HepG2 (cell line): ENCODE data around the gene RDM1. TPM values are rescaled to one million over a fixed set of nuclear protein-coding genes. Genes with fewer than 3 reads are reported as not detected.

Source experiments
- ATAC-seq: fragments of 200-7000 bp; cut with Tn5 transposase; 3 replicates; pipeline ENCODE4 v1.9.1; 2020; ENCODE audit warnings: mild to moderate bottlenecking, moderate library complexity
- BruUV-seq: library from RNA; stranded (reverse); fragments of 400-500 nt; replicated peaks from 2 replicates; lab custom pipeline; 2021; lab: Mats Ljungman, UMichigan
- CTCF ChIA-PET: fragments of 300-600 bp; formaldehyde crosslinking; extraction: SDS; loops from one replicate; lab custom pipeline; 2021; ENCODE audit warnings: low total read pairs, inconsistent platforms, low intra/inter-chr PET ratio; lab: Yijun Ruan, JAX
- POLR2A ChIA-PET: fragments of 350-600 bp; sonication (Branson Sonifier 250); formaldehyde crosslinking; loops from one replicate; lab custom pipeline; 2020; ENCODE audit warnings: antibody characterized with exemption, inconsistent platforms; lab: Yijun Ruan, JAX
- DNase-seq: peaks from one replicate; pipeline ENCODE4 v3.0.0-alpha.2; 2015; ENCODE audit warnings: low spot score
- FAIRE-seq: peaks from 3 replicates; lab custom pipeline; 2011; peaks lifted over from hg19 to GRCh38; lab: Jason Lieb, UNC
- H2AFZ ChIP-seq: one replicate; pipeline ENCODE4 v1.6.1; 2011; ENCODE audit warnings: low read length, inconsistent platforms
- H3K27ac ChIP-seq: fragments of 300-600 bp; 3 replicates; pipeline ENCODE4 v1.8.0; 2011; ENCODE audit warnings: mixed run types, mild to moderate bottlenecking, mixed read lengths, low read length, inconsistent platforms; ENCODE audit not compliant: insufficient read depth; ENCODE audit errors: extremely low read length
- H3K27me3 ChIP-seq, 2 experiments: fragments of 200-600 bp in 1 of 2; 2 replicates in 1 of 2; 3 replicates in 1 of 2; pipeline versions ENCODE4 v1.6.0 to v1.8.0; 2011; ENCODE audit warnings: low read length in 2 of 2, mild to moderate bottlenecking in 2 of 2, moderate library complexity in 2 of 2, inconsistent platforms in 1 of 2; ENCODE audit not compliant: insufficient read depth in 2 of 2, control insufficient read depth in 1 of 2
- H3K36me3 ChIP-seq, 2 experiments: fragments of 200-600 bp in 1 of 2; replicated peaks in 1 of 2; 2 replicates in 1 of 2; 3 replicates in 1 of 2; pipeline versions ENCODE4 v1.5.1 to v1.8.0; 2011; ENCODE audit warnings: low read length in 2 of 2, inconsistent platforms in 1 of 2; ENCODE audit not compliant: insufficient read depth in 2 of 2, control insufficient read depth in 1 of 2
- H3K4me1 ChIP-seq: 2 replicates; pipeline ENCODE4 v1.5.1; 2012; ENCODE audit warnings: low read length, inconsistent platforms; ENCODE audit not compliant: insufficient read depth
- H3K4me2 ChIP-seq: 2 replicates; pipeline ENCODE4 v1.6.0; 2011; ENCODE audit warnings: low read depth, low read length, inconsistent platforms
- H3K4me3 ChIP-seq, 3 experiments: fragments of 200-600 bp in 1 of 3; sonication (generic), shearing (Covaris generic) in 1 of 3; replicated peaks in 1 of 3; 2 replicates each; pipeline ENCODE4 v1.5.1; 2011 to 2016; ENCODE audit warnings: low read length in 3 of 3, inconsistent platforms in 2 of 3, low read depth in 2 of 3, mild to moderate bottlenecking in 2 of 3, control low read depth in 1 of 3, mixed read lengths in 1 of 3; ENCODE audit not compliant: insufficient read depth in 1 of 3
- H3K79me2 ChIP-seq: one replicate; pipeline ENCODE4 v1.6.1; 2011; ENCODE audit warnings: low read length, inconsistent platforms; ENCODE audit not compliant: insufficient read depth
- H3K9ac ChIP-seq: 2 replicates; pipeline ENCODE4 v1.6.0; 2011; ENCODE audit warnings: mild to moderate bottlenecking, low read depth, low read length, inconsistent platforms; ENCODE audit not compliant: insufficient read depth
- H3K9me3 ChIP-seq: 2 replicates; pipeline ENCODE4 v1.5.1; 2012; ENCODE audit warnings: mild to moderate bottlenecking, low read length
- H4K20me1 ChIP-seq: 2 replicates; pipeline ENCODE4 v1.6.0; 2011; ENCODE audit warnings: inconsistent platforms, mild to moderate bottlenecking, low read length, moderate library complexity; ENCODE audit not compliant: insufficient read depth
- BATF2 ChIP-seq: sonication (generic); formaldehyde crosslinking; IDR thresholded peaks from 2 replicates; pipeline ENCODE4 v1.8.0; 2022; ENCODE audit warnings: mild to moderate bottlenecking, missing genetic modification reagents, moderate library complexity
- CBX1 ChIP-seq: IDR thresholded peaks from one replicate; pipeline ENCODE4 v1.6.1; 2016; ENCODE audit warnings: antibody characterized with exemption, low read depth
- CCDC6 ChIP-seq: sonication (generic); formaldehyde crosslinking; IDR thresholded peaks from 2 replicates; pipeline ENCODE4 v1.8.1; 2022; ENCODE audit warnings: mild to moderate bottlenecking, missing genetic modification reagents, moderate library complexity
- EED ChIP-seq: sonication (generic); formaldehyde crosslinking; IDR thresholded peaks from 2 replicates; pipeline ENCODE4 v1.5.0; 2020; ENCODE audit warnings: mild to moderate bottlenecking, missing genetic modification reagents
- HDAC6 ChIP-seq: fragments of 200-600 bp; sonication (generic); IDR thresholded peaks from 2 replicates; pipeline ENCODE4 v1.7.0; 2017; ENCODE audit warnings: mild to moderate bottlenecking, antibody characterized with exemption, low read length, low read depth
- HMG20B ChIP-seq: conservative IDR thresholded peaks from 2 replicates; pipeline ENCODE4 v1.6.1; 2016; ENCODE audit warnings: missing genetic modification reagents, missing compliant biosample characterization
- NR2F2 ChIP-seq: IDR thresholded peaks from 2 replicates; pipeline ENCODE4 v1.6.1; 2012; ENCODE audit warnings: low read depth, inconsistent platforms, borderline replicate concordance
- STAT5B ChIP-seq: sonication (generic); formaldehyde crosslinking; IDR thresholded peaks from 2 replicates; pipeline ENCODE4 v1.4.0; 2020; ENCODE audit warnings: missing genetic modification reagents
- TCF12 ChIP-seq, 2 experiments: fragments of 450-650 bp in 1 of 2; sonication (generic) in 1 of 2; formaldehyde crosslinking in 1 of 2; IDR thresholded peaks; 2 replicates each; pipeline versions ENCODE4 v1.6.1 to v1.8.0; 2017 to 2022; ENCODE audit warnings: antibody characterized with exemption in 1 of 2, mild to moderate bottlenecking in 1 of 2, missing genetic modification reagents in 1 of 2, moderate library complexity in 1 of 2
- ZBTB33 ChIP-seq: sonication (generic); formaldehyde crosslinking; IDR thresholded peaks from 2 replicates; pipeline ENCODE4 v1.4.0; 2020; ENCODE audit warnings: missing genetic modification reagents
- ZBTB37 ChIP-seq: sonication (generic); formaldehyde crosslinking; IDR thresholded peaks from 2 replicates; pipeline ENCODE4 v1.4.0; 2020; ENCODE audit warnings: mild to moderate bottlenecking, missing genetic modification reagents
- ZBTB38 ChIP-seq: sonication (generic); formaldehyde crosslinking; IDR thresholded peaks from 2 replicates; pipeline ENCODE4 v1.5.1; 2020; ENCODE audit warnings: mild to moderate bottlenecking, missing genetic modification reagents
- ZNF33A ChIP-seq: sonication (generic); formaldehyde crosslinking; IDR thresholded peaks from 2 replicates; pipeline ENCODE4 v1.5.1; 2020; ENCODE audit warnings: missing genetic modification reagents, mild to moderate bottlenecking, moderate library complexity, borderline replicate concordance
- ZNF660 ChIP-seq: sonication (generic); formaldehyde crosslinking; IDR thresholded peaks from 2 replicates; pipeline ENCODE4 v1.5.1; 2020; ENCODE audit warnings: mild to moderate bottlenecking, low read depth, missing genetic modification reagents, borderline replicate concordance
- ZNF781 ChIP-seq: sonication (generic); formaldehyde crosslinking; IDR thresholded peaks from 2 replicates; pipeline ENCODE4 v1.5.1; 2020; ENCODE audit warnings: borderline replicate concordance, mild to moderate bottlenecking, missing genetic modification reagents; ENCODE audit errors: not compliant biosample characterization
- ZNF883 ChIP-seq: sonication (generic); formaldehyde crosslinking; IDR thresholded peaks from 2 replicates; pipeline ENCODE4 v1.5.1; 2020; ENCODE audit warnings: mild to moderate bottlenecking, missing genetic modification reagents; ENCODE audit errors: not compliant biosample characterization
- WGBS: methylation state at CpG from one replicate; pipeline ENCODE4 v1.1.6; 2017; ENCODE audit warnings: low lambda C conversion rate; 5-methylcytosine and 5-hydroxymethylcytosine counted together
- in situ Hi-C: cut with HindIII; loops from 2 replicates; pipeline ENCODE4 v1.10.0; 2017; ENCODE audit warnings: low pct_unique_long_range_greater_than_20kb; ENCODE audit not compliant: extremely low pct_ligation_motif_present
- intact Hi-C: fragments of 100-400 bp; cut with micrococcal nuclease; formaldehyde crosslinking; loops from one replicate; pipeline ENCODE4 v1.10.0; 2022; ENCODE audit not compliant: unreplicated experiment
- polyA plus RNA-seq, 8 experiments: library from polyadenylated mRNA; depleted of rRNA in 3 of 8; stranded (reverse) in 7 of 8; unstranded in 1 of 8; fragments of >200 nt; fragmentation: Illumina TruSeq in 4 of 8; extraction: Trizol in 4 of 8; gene quantifications; 2 replicates each; pipeline versions ENCODE4 v1.2.1 to v1.2.3, GENCODE V29; 2011 to 2016; ENCODE audit warnings: low read depth in 4 of 8, missing spikeins in 1 of 8, mixed read lengths in 1 of 8; ENCODE audit not compliant: insufficient read depth in 1 of 8
- total RNA-seq, 5 experiments: library from RNA; depleted of rRNA; stranded (reverse); fragments of >200 nt; fragmentation: Illumina TruSeq; extraction: Trizol; gene quantifications; 2 replicates each; pipeline ENCODE4 v1.2.3, GENCODE V29; 2016; ENCODE audit warnings: low read depth in 1 of 5

RDM1 gene
- total and polyA plus RNA-seq, 2 of the 13 experiments (the other 11 are each of a cell fraction or from before 2014, with no cell fraction given): 0.28 to 0.40 TPM

- Histone ChIP-seq H4K20me1 (no peaks in the 10 kb centered on the region), H3K4me1 (no peaks in the 10 kb centered on the region), H3K36me3 (no peaks in the 10 kb centered on the region), H3K9ac (no peak overlapping the region), H3K27me3 (no peaks in the 10 kb centered on the region; a peak in 1 of 5 replicates), H3K27ac (no peak overlapping the region), H3K4me2 (no peak overlapping the region), H3K79me2 (no peaks in the 10 kb centered on the region), H3K9me3 (no peaks in the 10 kb centered on the region), H3K4me3 (no peak overlapping the region), H2AFZ (no peak overlapping the region)
- WGBS: 58% methylated on average over 5 of the region's 5 CpGs
- no peak for ATAC-seq
- in situ Hi-C loops: no loop called here
- intact Hi-C loops: no loop called here
- DNase-seq: no peak
- BruUV-seq: no TSS peak
- ChIA-PET POLR2A (no interaction called here), CTCF (no interaction called here)
- no peak for FAIRE-seq
- TF ChIP-seq EED (CRISPR knock-in tag): no peak
- TF ChIP-seq CBX1: no peak
- no peak for TF ChIP-seq ZNF660
- TF ChIP-seq CCDC6 (CRISPR knock-in tag): no peak
- no peak for TF ChIP-seq ZNF883 (CRISPR knock-in tag)
- no peak for TF ChIP-seq STAT5B
- TF ChIP-seq TCF12 (IDR thresholded peaks at IDR 0.05): no peak
- TF ChIP-seq TCF12 (CRISPR knock-in tag; IDR thresholded peaks at IDR 0.05): no peak
- TF ChIP-seq HMG20B (CRISPR knock-in tag): no peak
- no peak for TF ChIP-seq BATF2
- no peak for TF ChIP-seq ZBTB38
- TF ChIP-seq HDAC6: no peak
- no peak for TF ChIP-seq NR2F2
- TF ChIP-seq ZNF33A (CRISPR knock-in tag): no peak
- no peak for TF ChIP-seq ZBTB37
- no peak for TF ChIP-seq ZBTB33 (CRISPR knock-in tag)
- no peak for TF ChIP-seq ZNF781 (CRISPR knock-in tag)
Measured at GRCh38 chr17:35903451-35903850, 27.1 kb downstream of the RDM1 start.
